Right forelimb (tissue), 1 donor: ENCODE measurements around the gene CPED1.
"Not testable (repeated sequence)": the region's sequence is repeated elsewhere in the genome, so short reads cannot be mapped to it uniquely, and the experiment has no call there.

Experiments used
- DNase-seq: peaks from one replicate; pipeline ENCODE4 v3.0.0-alpha.2; 2018

The CPED1 gene

DNA sequence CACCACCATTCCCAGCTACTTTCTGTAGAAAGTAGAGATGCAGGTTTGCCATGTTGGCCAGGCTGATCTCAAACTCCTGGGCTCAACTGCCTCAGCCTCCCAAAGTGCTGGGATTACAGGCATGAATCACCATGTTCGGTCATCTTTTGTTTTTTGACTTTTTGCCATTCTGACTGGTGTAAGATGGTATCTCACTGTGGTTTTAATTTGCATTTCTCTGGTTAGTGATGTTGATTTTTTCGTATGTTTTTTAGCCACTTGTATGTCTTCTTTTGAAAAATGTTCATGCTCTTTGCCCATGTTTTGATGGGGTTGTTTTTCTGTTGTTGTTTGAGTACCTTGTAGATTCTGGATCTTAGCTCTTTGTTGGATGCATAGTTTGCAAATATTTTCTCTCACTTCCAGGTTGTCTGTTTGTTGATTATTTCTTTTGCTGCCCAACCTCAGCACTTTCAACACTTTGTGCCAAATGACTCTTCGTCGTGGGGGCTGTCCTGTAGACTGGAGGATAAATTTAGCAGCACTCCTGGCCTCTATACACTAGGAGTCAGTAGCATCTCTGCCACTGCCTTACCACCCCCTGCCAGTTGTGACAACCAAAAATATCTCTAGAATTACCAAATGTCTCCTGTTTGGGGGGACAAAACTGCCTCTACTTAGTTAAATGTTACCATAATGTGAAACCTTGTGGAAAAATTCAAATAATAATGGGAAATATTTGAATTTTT is 6.5 kb upstream of the CPED1 start:
- no peak for DNase-seq

DNA sequence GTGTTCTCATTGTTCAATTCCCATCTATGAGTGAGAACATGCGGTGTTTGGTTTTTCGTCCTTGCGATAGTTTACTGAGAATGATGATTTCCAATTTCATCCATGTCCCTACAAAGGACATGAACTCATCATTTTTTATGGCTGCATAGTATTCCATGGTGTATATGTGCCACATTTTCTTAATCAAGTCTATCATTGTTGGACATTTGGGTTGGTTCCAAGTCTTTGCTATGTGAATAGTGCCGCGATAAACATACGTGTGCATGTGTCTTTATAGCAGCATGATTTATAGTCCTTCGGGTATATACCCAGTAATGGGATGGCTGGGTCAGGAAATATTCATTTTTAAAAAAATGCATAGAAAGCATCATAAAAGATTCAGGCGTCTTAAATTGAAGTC is 4.9 kb upstream of the CPED1 start:
- DNase-seq = not testable (repeated sequence)

DNA sequence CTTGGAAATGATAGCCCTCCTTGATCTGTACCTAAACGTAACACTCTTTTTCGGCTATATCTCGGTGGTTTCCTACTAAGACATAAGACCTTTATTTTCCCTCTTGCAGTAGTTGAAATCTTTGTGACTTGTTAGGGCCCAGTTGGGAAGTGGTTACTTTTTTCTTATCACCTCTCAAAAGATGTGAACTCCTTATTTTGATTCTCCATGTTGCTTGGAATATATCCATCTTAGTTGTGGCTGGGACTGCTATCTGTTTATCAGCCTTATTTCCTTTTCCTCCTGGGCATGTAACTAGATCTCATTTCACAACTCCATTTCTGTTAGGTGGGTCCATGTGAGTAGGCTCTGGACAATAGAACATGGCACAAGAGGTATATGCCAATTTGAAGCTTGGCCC is 4.1 kb upstream of the CPED1 start:
- DNase-seq = no peak

DNA sequence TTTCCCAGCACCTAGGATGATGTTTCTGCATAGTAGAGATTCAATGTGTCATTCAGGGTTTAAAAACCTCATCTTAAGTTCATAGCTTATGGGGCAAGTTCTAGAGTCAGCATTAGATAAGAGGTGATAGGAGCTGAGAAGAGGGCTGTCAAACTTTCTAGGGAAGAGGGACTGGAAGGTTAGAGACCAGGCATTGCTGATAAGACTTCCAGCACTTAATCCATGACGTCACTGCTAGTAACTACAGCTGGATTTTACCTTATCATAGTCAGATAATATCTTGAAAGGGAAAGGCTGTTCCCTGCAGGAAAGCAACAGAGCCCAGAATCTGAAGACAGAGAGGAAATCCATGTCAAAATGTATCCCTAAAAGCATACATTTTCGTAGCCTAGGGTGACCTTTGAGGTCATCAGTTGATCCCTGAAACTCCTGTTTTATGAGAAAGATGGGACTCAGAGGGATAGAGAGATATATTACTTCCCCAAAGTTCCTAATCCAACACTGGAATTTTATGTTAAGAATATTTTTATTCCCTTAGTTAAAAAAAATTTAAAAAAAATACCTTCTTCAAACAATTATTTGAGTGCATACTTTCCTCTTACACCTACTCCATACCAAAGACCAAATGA is 3.3 kb upstream of the CPED1 start:
- no peak for DNase-seq

DNA sequence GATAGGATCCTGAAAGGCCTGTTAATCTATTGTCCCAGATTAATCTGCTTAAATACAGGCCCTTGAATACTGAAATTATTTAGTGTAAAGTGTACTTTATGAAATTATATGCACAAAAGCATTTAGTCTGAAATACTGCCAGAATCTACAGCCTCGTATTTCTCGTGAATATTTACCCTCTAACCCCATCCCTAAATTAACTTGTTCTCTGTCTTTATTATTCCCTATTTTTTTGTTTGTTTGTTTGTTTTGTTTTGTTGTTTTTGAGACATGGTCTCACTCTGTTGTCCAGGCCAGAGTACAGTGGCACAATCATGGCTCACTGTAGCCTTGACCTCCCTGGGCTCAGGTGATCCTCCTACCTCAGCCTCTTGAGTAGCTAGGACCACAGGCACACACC is 2.7 kb upstream of the CPED1 start:
- no peak for DNase-seq

DNA sequence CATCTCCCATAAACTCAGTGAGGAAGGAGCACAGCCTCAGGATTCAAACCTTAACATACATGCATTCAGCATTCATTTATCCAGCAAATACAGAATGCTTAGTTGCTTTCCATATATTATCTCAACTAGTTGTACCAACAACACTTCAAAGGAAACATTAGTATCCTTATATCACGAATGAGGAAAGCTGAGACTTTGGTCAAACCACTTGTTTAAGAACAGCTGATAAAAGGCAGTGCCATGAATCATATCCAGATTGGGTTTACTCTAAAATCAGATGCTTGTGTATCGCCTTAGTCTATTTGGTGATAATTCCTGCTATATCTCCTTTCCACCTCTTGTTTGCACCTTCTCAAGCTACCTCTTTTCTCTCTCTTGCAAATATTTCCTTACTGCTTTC is 1.9 kb upstream of the CPED1 start:
- no peak for DNase-seq

DNA sequence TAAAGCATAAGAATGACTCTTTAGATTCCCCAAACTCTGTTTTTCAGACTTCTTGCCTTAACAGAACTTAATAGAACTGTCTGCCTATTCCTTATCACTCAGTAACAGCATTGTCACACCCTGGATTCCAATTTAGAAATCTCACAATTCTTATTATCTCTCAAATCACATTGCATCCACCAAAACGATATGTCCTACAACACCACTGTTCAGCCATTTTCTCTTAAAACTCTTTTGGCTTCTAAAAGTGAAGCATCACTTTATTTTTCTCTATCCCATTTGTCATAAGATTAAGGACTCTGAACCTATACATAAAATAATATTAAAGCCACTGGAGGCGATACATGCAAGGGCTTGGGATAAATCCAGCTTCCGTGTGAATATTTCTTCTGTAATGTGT is 1.2 kb upstream of the CPED1 start:
- no peak for DNase-seq

DNA sequence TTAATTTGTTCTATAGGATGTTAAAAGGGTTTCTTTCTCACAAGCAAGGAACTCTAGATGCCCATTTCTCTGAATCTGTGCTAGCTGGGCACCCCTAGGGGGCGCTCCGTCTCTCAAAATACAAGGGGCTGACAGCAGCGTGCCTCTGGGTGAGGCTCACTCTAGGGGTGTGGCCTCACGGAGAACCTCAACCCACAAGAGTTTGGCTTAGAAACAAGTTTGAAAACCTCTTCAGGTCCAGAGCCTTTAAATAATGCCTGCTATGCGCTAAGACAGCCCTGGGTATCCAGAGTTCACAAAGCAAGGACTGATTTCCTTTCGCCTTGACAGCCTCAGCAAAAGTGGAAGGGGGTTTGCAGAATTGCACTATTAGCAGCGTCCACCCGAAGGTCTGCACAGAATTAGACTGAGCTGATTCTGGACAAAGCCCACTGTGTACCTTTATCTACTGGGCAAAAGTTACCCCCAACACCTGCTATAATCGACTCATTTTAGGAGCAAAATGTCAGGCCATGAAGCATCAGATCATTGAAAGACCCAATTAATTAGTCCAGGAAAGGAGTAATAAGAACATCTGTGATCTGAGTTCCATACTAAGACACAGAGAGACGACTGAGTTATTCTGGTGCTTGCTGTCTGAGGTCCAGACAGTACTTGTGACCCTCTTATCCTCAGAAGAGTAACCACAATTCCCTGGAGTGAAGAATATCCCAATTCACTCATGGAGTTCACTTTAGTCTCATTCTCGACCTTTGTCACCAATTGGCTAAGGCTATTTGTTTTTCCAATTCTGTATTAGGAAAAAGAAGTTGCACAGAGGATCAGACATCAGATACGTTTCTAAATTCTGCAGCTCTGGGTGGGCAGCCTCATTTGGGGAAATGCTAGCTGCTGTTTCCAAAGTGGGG is 574 bp upstream of the CPED1 start:
- DNase-seq = peak; percentile 92

DNA sequence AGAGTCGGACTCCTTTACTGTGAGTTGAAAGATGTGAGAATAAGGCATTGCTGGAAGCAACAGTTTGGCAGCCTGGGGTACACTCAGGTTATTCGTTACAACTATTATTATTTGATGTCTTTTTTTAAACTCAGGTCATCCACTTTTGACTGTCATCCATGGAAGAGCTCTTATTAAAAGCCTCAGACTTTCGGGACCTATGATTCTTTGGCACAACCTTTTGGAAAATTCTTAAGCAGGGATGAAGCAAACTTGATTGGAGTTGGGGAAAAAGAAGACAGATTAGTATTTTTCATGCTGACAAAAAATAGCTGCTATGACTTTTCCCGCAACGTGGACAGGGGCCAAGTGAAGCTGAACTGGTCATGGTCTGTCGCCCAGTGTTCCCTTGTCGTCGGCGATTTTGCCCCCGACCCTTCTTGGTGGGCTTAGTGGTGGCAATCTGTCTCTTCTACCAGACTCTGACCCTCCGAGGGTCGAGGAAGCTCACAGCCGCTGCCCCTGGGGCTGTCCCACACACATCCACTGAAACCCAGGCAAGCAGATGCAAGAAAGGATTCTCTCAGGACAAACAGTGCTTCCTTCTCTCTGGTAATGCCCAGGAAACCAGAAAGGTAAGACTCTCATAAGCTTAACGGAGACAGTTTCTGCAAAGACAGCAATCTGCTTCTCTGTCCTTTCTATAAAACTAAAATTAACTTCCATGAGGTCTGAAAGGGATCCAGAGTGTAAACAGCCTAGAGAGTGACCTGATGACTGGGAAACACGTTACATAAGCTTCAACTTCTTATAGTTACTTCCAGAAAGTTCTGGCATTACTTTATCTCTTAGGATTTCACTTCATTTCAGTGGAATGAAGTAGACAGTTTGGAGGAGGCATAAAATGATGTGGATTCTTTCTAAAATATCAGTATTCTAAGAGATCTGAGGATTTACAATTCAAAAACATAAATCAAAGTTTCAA is 1.0 kb downstream of the CPED1 start:
- DNase-seq = peak; percentile 60

DNA sequence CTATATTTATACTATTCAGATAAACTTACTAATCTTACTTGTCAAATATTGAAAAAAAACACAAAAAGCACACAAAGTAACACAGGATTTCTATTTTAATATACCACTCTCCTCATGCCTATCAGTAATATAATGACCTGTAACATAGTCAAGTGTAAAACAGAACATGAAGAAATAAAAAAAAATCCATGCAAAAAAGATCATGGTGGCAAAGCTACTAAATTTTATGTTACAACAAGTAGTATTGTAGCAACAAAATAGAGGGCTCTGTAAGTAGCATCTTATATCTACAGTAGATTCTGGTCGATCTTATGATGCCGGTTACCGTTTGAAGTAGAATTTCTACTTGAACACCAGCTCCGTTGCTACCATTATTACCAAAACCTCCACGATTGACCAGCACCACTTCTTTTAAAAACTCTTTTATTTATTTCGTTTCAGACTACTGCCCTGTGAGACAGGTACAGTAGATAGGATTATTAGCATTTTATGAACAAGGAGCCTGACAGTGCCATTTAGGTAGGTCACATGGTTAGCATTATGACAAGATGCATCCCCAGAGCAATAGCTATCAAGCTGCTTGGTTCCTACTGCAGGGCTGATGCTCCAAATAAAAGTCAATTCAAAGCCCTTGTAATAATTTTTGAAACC is 2.1 kb downstream of the CPED1 start:
- DNase-seq = no peak

DNA sequence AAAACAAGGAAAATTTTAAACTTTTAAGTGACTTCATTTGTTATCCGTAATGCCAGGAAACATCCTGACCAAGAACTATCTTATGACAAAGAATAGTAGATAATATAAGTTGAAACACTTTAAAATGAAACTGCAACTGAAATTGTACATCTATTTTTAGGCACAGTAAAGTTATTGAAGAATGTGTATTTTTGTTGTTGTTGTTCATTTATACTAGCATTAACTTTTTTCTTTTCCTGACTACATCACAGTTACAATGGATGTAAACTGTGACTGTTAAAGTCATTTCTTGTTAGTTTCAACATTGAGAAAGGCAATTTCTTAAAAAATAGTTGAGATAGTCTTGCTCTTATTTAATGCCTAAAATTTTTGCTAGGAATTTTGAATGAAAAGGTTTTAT is 2.6 kb downstream of the CPED1 start:
- no peak for DNase-seq

DNA sequence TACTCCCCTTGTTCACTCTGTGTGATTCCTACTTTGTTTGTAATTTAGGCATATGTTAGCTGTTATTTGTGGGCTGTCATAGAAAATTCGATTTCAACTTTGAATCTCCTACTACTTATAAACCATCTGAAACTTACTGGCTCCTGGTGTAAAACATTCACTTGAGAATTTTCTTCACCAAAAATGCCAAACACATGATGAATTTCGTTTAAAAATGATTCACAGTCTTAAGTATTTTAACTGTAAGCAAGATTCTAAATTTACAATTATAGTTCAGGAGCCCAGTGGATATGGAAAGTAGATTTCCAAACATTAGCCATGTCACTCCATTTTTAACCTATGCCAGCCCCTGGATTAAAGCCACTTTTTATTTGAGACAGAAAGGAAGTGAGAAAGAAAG is 3.1 kb downstream of the CPED1 start:
- DNase-seq = no peak

DNA sequence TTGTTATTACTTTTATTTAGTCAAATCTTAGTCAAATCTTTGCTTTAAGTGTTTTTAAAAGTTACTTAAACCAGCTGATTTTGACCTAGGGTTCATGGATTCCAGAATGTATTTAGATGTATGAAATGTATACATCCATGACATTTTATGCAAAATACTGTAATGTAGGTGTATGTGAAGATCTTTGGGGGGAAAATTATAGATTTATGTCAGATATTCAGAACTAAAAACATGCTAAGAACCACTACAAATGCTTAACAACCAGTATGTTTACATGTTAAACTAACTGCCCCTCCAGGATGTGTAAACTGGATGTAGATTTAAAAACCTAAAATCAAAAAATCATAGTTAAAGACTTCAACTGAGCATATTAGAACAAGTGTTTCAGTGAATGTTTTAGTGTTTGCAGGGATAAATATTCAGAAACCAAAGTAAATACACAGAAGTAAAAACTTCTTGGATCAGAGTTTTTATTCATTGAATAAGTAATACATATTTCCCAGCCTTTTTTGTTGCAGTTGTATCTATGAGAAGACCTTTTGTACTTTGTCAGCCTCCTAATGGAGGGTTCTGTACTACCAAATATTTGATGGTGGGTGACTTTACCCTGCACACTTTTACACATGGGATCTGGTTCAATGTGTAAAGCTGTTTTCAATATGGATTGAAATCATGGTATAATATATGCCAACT is 3.9 kb downstream of the CPED1 start:
- no peak for DNase-seq

DNA sequence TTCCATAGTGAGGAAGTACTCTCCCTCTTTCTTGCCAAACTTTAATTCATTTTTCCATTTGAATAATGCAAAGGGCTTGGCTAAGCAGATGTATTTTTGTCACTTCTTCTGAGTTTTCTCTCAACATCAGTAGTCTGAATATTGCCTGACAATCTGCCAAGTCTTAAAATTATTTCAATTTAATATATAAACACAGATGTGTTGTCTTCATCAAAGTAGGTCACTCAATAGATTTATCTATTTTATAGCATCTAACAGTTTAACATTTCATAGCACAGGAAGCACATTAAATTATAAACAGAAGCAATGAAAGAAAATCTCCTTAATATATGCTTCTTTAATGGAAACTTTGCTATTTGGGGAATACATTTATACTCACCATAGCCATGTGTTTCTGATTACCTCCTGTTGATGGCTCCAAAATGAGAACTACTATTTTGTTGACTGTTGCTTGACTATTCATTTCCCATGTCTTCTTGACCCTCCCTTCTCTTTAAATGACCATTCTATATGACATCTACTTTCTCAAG is 4.5 kb downstream of the CPED1 start:
- DNase-seq = no peak

DNA sequence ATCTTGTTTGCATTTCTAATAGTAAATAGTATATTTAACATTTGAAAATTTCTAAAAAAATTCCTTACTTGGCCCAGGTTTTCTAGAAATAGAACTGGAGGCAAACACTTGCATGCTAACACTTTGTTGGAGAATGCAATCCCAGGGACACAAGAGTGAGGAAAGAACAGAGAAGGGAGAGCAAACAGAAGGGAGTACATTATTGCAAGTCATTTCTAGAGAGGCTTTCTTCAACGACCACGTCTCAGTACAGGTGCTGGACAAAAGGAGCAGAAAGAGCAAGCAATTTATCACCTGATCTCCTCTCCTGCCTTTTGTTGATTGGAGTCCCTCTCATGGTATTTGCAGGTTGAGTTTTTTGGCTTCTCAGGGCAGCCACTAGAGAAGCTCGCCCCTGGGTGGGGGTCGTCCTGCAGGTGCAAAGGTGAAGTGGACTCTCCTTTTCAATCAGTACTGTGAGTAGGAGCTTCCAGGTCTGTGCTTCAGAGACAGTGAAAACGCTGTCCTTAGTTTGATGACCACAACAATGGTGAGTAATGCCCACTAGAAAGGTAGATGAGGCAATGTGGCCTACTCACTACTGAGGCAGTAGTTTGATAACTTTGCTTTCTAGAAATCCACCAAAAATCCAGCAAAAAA is 5.2 kb downstream of the CPED1 start:
- no peak for DNase-seq

DNA sequence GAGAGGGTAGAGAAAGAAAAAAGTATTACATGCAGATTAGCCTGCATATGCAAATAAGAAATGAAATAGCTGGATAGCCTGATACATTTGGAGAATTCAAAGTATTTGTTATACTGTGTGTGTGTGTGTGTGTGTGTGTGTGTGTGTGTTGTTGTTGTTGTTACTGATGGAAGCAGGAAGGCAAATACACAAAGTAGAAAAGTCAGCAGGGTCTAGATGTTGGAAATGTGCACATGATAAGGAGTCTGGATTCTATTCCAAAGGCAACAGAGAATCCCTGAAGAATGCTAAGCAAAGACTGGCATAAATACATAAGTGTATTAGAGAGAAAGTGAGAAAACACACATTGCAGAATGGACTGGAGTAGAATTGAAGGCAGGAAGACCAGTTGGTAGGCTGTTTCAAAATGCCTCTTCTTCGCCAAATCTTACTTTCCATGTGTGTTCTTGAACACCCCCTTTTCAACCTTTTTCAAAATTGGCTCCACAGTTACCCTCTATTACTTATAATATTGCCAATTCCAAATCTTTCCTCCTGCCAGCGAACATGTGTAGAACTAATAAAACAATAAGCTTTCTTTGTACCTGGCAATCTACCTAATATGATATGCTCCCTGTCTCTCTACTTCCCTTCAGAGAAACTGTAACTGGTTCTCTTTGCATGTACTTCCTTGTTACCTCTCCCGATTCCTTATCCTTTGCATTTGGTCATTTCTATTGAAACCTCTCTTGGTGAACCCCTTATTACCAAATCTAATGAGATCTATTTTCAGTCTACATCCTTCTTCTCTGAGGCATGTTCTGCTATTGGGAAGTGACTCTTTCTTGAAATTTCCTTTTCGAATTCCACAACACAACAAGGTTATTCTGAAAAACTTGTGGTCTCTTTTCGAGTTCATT is 6.2 kb downstream of the CPED1 start:
- no peak for DNase-seq

DNA sequence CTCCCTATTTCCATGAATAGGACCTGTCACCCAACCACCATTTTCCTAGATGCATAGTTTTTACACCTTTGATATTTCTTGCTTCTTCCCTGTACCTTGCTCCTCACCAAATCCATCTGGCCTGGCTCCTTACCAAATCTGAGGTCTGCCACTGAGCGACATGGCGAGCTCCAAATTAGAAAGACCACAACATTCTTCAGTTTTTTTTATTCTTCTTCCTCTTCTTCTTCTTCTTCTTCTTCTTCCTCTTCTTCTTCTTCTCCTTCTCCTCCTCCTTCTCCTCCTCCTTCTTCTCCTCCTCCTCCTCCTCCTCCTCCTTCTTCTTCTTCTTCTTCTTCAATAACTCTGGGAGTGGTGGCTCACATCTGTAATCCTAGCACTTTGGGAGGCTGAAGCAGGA is 7.1 kb downstream of the CPED1 start:
- DNase-seq = no peak

DNA sequence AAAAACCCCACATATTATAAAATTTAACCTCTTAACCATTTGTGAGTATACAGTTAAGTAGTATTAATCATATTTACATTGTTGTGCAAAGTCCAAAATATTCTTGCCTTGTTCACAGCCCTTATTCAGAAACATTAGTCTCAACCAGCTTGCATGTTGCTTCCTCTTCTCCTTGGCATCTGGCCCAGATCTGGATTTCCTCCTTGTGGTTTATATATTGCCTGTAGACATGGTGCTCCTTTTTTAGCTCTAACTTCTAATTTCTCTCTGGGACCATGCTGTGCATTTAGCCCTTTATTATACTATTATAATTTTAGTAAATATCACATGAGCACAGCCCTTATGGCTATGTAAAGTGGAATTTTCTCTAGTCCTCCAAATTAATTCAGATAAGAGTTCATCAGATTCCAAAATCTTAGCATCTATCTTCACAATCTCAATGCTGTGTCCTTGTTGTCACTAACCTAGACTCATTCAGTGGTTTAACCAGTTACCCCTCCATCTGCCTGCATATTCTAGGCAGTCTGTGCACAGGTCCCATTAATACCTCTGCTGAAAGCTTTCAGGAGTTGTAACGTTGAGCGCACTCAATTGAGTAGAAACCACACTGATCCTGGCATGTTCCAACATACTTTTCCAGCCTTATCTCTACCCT is 7.9 kb downstream of the CPED1 start:
- no peak for DNase-seq

DNA sequence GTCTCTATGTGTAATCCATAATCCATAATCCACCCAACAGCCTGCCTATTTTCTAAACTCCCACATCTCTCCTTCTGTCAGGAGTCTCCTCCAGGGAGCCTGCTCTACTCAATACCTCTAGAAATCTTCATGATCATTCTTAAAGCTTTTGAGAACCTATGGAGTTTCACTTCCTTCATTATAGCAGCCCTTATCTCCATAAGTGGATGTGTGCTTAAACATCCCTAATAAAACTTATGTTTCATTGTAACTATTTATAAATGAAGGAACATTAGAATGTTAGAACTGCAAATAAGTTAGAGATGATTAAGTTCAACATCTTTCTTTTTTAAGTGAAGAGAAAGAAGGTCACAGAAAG is 8.5 kb downstream of the CPED1 start:
- DNase-seq = no peak
